Embryonic facial prominence (tissue), 1 donor: ENCODE data around the gene KRTAP2-2.
"Not testable (repeated sequence)": the region's sequence is repeated elsewhere in the genome, so short reads cannot be mapped to it uniquely, and the experiment has no call there.

Experiments used
- DNase-seq: peaks from one replicate; pipeline ENCODE4 v3.0.0-alpha.2; 2016; ENCODE audit errors: extremely low spot score

KRTAP2-2 gene

GRCh38 chr17:41055130-41055529, at the start of gene KRTAP2-2:
KRTAP2-2 (minus strand) TSS chr17:41055230; CDS start chr17:41055211, 19 bp downstream.
- not testable (repeated sequence) for DNase-seq

- DNase-seq = not testable (repeated sequence)
Observed at GRCh38 chr17:41104386-41105038, 49.5 kb upstream of the KRTAP2-2 start.

- no peak for DNase-seq
Observed at GRCh38 chr17:41103896-41104295, 48.9 kb upstream of the KRTAP2-2 start.

- no peak for DNase-seq
Observed at GRCh38 chr17:41101586-41102259, 46.7 kb upstream of the KRTAP2-2 start, which contains the start of gene KRTAP4-16. KRTAP4-16 (minus strand) TSS chr17:41102209; CDS start chr17:41102209, 0 bp downstream.

- DNase-seq = not testable (repeated sequence)
Observed at GRCh38 chr17:41099682-41100480, 44.9 kb upstream of the KRTAP2-2 start.

- DNase-seq = no peak
Observed at GRCh38 chr17:41098481-41098880, 43.5 kb upstream of the KRTAP2-2 start.

- DNase-seq = no peak
Observed at GRCh38 chr17:41098042-41098441, 43.0 kb upstream of the KRTAP2-2 start, which contains the start of gene KRTAP4-8. KRTAP4-8 (minus strand) TSS chr17:41098142; CDS start chr17:41098084, 58 bp downstream.

GRCh38 chr17:41096055-41096454, 41.0 kb upstream of the KRTAP2-2 start:
- no peak for DNase-seq

GRCh38 chr17:41088760-41089352, 33.8 kb upstream of the KRTAP2-2 start:
- DNase-seq = not testable (repeated sequence)

GRCh38 chr17:41084100-41084856, 29.2 kb upstream of the KRTAP2-2 start, which contains the start of gene KRTAP4-7:
KRTAP4-7 (plus strand) TSS chr17:41084150; CDS start chr17:41084207, 57 bp downstream.
- not testable (repeated sequence) for DNase-seq

- not testable (repeated sequence) for DNase-seq
Observed at GRCh38 chr17:41083427-41083826, 28.4 kb upstream of the KRTAP2-2 start.

- no peak for DNase-seq
Observed at GRCh38 chr17:41082626-41083025, 27.6 kb upstream of the KRTAP2-2 start.

- DNase-seq = no peak
Observed at GRCh38 chr17:41076788-41077187, 21.8 kb upstream of the KRTAP2-2 start.

GRCh38 chr17:41073676-41074075, 18.6 kb upstream of the KRTAP2-2 start:
- no peak for DNase-seq

GRCh38 chr17:41071606-41072360, 16.8 kb upstream of the KRTAP2-2 start:
- DNase-seq = no peak

GRCh38 chr17:41069031-41069430, 14.0 kb upstream of the KRTAP2-2 start:
- DNase-seq = no peak

- no peak for DNase-seq
Observed at GRCh38 chr17:41067281-41067680, 12.3 kb upstream of the KRTAP2-2 start.

- no peak for DNase-seq
Observed at GRCh38 chr17:41065829-41066624, 11.0 kb upstream of the KRTAP2-2 start, which contains the start of gene KRTAP2-4. KRTAP2-4 (minus strand) TSS chr17:41065879; CDS start chr17:41065845, 34 bp downstream.

- DNase-seq = not testable (repeated sequence)
Observed at GRCh38 chr17:41065016-41065689, 10.1 kb upstream of the KRTAP2-2 start.
